Measurements from ENCODE around the gene NECTIN1.

The NECTIN1 gene

GRCh38 chr11:119713359-119714040 is 15.5 kb downstream of the NECTIN1 start:
- Histone ChIP-seq H3K36me3 (ENCODE audit: control insufficient read depth, insufficient read depth, low read length) (no peaks in the 10 kb centered on the region), H3K27me3 (ENCODE audit: control insufficient read depth, insufficient read depth, low read length) (no peaks in the 10 kb centered on the region), H3K4me1 (ENCODE audit: control insufficient read depth, insufficient read depth, low read length) (peaks cover 16% of the 10 kb centered on the region), H3K4me3 (ENCODE audit: low read length) (no peak overlapping the region), H3K9me3 (ENCODE audit: control insufficient read depth, low read length) (no peaks in the 10 kb centered on the region), H3K9ac (ENCODE audit: low read length) (no peak overlapping the region)

GRCh38 chr11:119712459-119713358 is 16.3 kb downstream of the NECTIN1 start:
- no peak overlapping the region for H3K9ac ChIP-seq (ENCODE audit: low read length)
- peaks cover 16% of the 10 kb centered on the region for H3K4me1 ChIP-seq (ENCODE audit: control insufficient read depth, insufficient read depth, low read length)
- no peak overlapping the region for H3K4me3 ChIP-seq (ENCODE audit: low read length)
- H3K9me3 ChIP-seq (ENCODE audit: control insufficient read depth, low read length): no peaks in the 10 kb centered on the region
- no peaks in the 10 kb centered on the region for H3K36me3 ChIP-seq (ENCODE audit: control insufficient read depth, insufficient read depth, low read length)
- no peaks in the 10 kb centered on the region for H3K27me3 ChIP-seq (ENCODE audit: control insufficient read depth, insufficient read depth, low read length)

GRCh38 chr11:119712006-119712405 is 17.0 kb downstream of the NECTIN1 start:
- Histone ChIP-seq H3K9me3 (ENCODE audit: control insufficient read depth, low read length) (no peaks in the 10 kb centered on the region), H3K27me3 (ENCODE audit: control insufficient read depth, insufficient read depth, low read length) (no peaks in the 10 kb centered on the region), H3K36me3 (ENCODE audit: control insufficient read depth, insufficient read depth, low read length) (no peaks in the 10 kb centered on the region), H3K4me3 (ENCODE audit: low read length) (no peak overlapping the region), H3K4me1 (ENCODE audit: control insufficient read depth, insufficient read depth, low read length) (peaks cover 16% of the 10 kb centered on the region), H3K9ac (ENCODE audit: low read length) (no peak overlapping the region)

GRCh38 chr11:119711476-119711875 is 17.5 kb downstream of the NECTIN1 start:
- no peaks in the 10 kb centered on the region for H3K9me3 ChIP-seq (ENCODE audit: control insufficient read depth, low read length)
- H3K4me1 ChIP-seq (ENCODE audit: control insufficient read depth, insufficient read depth, low read length): peaks cover 22% of the 10 kb centered on the region
- no peaks in the 10 kb centered on the region for H3K36me3 ChIP-seq (ENCODE audit: control insufficient read depth, insufficient read depth, low read length)

GRCh38 chr11:119710417-119710816 is 18.6 kb downstream of the NECTIN1 start:
- Histone ChIP-seq H3K9ac (ENCODE audit: low read length) (no peak overlapping the region), H3K9me3 (ENCODE audit: control insufficient read depth, low read length) (no peaks in the 10 kb centered on the region), H3K27me3 (ENCODE audit: control insufficient read depth, insufficient read depth, low read length) (no peaks in the 10 kb centered on the region), H3K36me3 (ENCODE audit: control insufficient read depth, insufficient read depth, low read length) (no peaks in the 10 kb centered on the region), H3K4me3 (ENCODE audit: low read length) (no peak overlapping the region), H3K4me1 (ENCODE audit: control insufficient read depth, insufficient read depth, low read length) (peaks cover 32% of the 10 kb centered on the region)

More at GRCh38 chr11:119711476-119711875, 17.5 kb downstream of the NECTIN1 start:
- Histone ChIP-seq H3K27me3 (ENCODE audit: control insufficient read depth, insufficient read depth, low read length) (no peaks in the 10 kb centered on the region), H3K4me3 (ENCODE audit: low read length) (no peak overlapping the region), H3K9ac (ENCODE audit: low read length) (no peak overlapping the region)

- H3K27me3 ChIP-seq (ENCODE audit: control insufficient read depth, insufficient read depth, low read length): no peaks in the 10 kb centered on the region
- H3K4me1 ChIP-seq (ENCODE audit: control insufficient read depth, insufficient read depth, low read length): peaks cover 38% of the 10 kb centered on the region
- no peaks in the 10 kb centered on the region for H3K9me3 ChIP-seq (ENCODE audit: control insufficient read depth, low read length)
- H3K9ac ChIP-seq (ENCODE audit: low read length): no peak overlapping the region
- no peaks in the 10 kb centered on the region for H3K36me3 ChIP-seq (ENCODE audit: control insufficient read depth, insufficient read depth, low read length)
- no peak overlapping the region for H3K4me3 ChIP-seq (ENCODE audit: low read length)
These were observed 19.2 kb downstream of the NECTIN1 start for GRCh38 chr11:119709638-119710346.

GRCh38 chr11:119709171-119709570 is 19.8 kb downstream of the NECTIN1 start:
- H3K9me3 ChIP-seq (ENCODE audit: control insufficient read depth, low read length): no peaks in the 10 kb centered on the region
- peaks cover 40% of the 10 kb centered on the region for H3K4me1 ChIP-seq (ENCODE audit: control insufficient read depth, insufficient read depth, low read length)
- no peaks in the 10 kb centered on the region for H3K27me3 ChIP-seq (ENCODE audit: control insufficient read depth, insufficient read depth, low read length)
- H3K36me3 ChIP-seq (ENCODE audit: control insufficient read depth, insufficient read depth, low read length): no peaks in the 10 kb centered on the region
- no peak overlapping the region for H3K4me3 ChIP-seq (ENCODE audit: low read length)
- H3K9ac ChIP-seq (ENCODE audit: low read length): no peak overlapping the region

GRCh38 chr11:119708384-119708783 is 20.6 kb downstream of the NECTIN1 start:
- Histone ChIP-seq H3K4me1 (ENCODE audit: control insufficient read depth, insufficient read depth, low read length) (peaks cover 33% of the 10 kb centered on the region), H3K9ac (ENCODE audit: low read length) (no peak overlapping the region), H3K9me3 (ENCODE audit: control insufficient read depth, low read length) (no peaks in the 10 kb centered on the region), H3K4me3 (ENCODE audit: low read length) (no peak overlapping the region), H3K36me3 (ENCODE audit: control insufficient read depth, insufficient read depth, low read length) (no peaks in the 10 kb centered on the region), H3K27me3 (ENCODE audit: control insufficient read depth, insufficient read depth, low read length) (no peaks in the 10 kb centered on the region)

GRCh38 chr11:119706887-119707286 is 22.1 kb downstream of the NECTIN1 start:
- Histone ChIP-seq H3K9me3 (ENCODE audit: control insufficient read depth, low read length) (no peaks in the 10 kb centered on the region), H3K9ac (ENCODE audit: low read length) (no peak overlapping the region), H3K36me3 (ENCODE audit: control insufficient read depth, insufficient read depth, low read length) (no peaks in the 10 kb centered on the region), H3K4me3 (ENCODE audit: low read length) (no peak overlapping the region), H3K4me1 (ENCODE audit: control insufficient read depth, insufficient read depth, low read length) (peaks cover 25% of the 10 kb centered on the region), H3K27me3 (ENCODE audit: control insufficient read depth, insufficient read depth, low read length) (no peaks in the 10 kb centered on the region)

GRCh38 chr11:119706029-119706428 is 23.0 kb downstream of the NECTIN1 start:
- H3K9me3 ChIP-seq (ENCODE audit: control insufficient read depth, low read length): no peaks in the 10 kb centered on the region
- H3K9ac ChIP-seq (ENCODE audit: low read length): no peak overlapping the region
- peaks cover 25% of the 10 kb centered on the region for H3K4me1 ChIP-seq (ENCODE audit: control insufficient read depth, insufficient read depth, low read length)
- no peaks in the 10 kb centered on the region for H3K27me3 ChIP-seq (ENCODE audit: control insufficient read depth, insufficient read depth, low read length)
- H3K36me3 ChIP-seq (ENCODE audit: control insufficient read depth, insufficient read depth, low read length): no peaks in the 10 kb centered on the region
- no peak overlapping the region for H3K4me3 ChIP-seq (ENCODE audit: low read length)

DNA sequence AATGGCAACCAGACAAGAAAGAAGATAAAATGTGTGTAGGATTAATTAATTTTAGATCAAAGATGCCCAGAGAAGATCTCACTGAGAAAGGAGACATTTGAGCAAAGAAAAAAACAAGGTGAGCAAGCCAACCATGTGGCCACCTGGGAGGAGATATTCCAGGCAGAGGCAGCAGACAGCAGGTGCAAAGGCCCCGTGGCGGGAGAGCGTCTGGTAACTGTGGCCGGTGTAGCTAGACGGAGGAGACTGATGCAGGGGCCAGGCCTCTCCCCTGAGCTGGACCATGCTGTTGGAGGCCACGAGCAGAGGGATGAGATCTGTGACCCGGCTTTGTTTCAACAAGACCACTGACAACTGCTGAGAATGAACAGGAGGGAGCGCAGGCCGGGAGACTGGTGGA is 23.6 kb downstream of the NECTIN1 start:
- Histone ChIP-seq H3K4me3 (ENCODE audit: low read length) (no peak overlapping the region), H3K4me1 (ENCODE audit: control insufficient read depth, insufficient read depth, low read length) (peaks cover 31% of the 10 kb centered on the region), H3K9ac (ENCODE audit: low read length) (no peak overlapping the region), H3K9me3 (ENCODE audit: control insufficient read depth, low read length) (no peaks in the 10 kb centered on the region), H3K27me3 (ENCODE audit: control insufficient read depth, insufficient read depth, low read length) (no peaks in the 10 kb centered on the region), H3K36me3 (ENCODE audit: control insufficient read depth, insufficient read depth, low read length) (no peaks in the 10 kb centered on the region)

DNA sequence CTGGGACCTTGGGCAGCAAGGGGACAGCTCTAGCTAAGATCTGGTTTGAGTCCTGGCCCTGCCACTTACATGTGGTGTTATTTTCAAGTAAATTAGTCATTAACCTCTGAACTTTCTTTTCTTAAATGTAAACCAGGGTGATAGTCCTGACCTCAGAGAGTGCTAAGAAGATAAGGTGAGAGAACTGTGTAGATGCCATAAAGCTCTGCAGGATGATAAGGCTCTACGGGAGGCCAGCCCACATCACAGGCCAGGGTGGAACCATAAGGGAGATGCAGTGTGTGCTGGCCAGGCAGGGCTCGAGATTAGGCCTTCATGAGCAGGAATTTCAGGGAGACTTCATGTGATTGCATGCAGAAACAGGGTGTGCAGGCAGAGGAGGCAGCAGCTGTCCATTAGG is 24.2 kb downstream of the NECTIN1 start:
- no peaks in the 10 kb centered on the region for H3K9me3 ChIP-seq (ENCODE audit: control insufficient read depth, low read length)
- no peaks in the 10 kb centered on the region for H3K27me3 ChIP-seq (ENCODE audit: control insufficient read depth, insufficient read depth, low read length)
- peaks cover 36% of the 10 kb centered on the region for H3K4me1 ChIP-seq (ENCODE audit: control insufficient read depth, insufficient read depth, low read length)
- H3K36me3 ChIP-seq (ENCODE audit: control insufficient read depth, insufficient read depth, low read length): no peaks in the 10 kb centered on the region
- H3K4me3 ChIP-seq (ENCODE audit: low read length): no peak overlapping the region
- no peak overlapping the region for H3K9ac ChIP-seq (ENCODE audit: low read length)
